Stimulated activated CD4-positive, alpha-beta T cell treated with anti-CD3 and anti-CD28 coated beads, TNF-alpha, amount 100 ng/mL, for 4 hours (primary cell): ENCODE results near the gene TSACC.

ENCODE experiments used
- DNase-seq, 3 experiments: peaks; one replicate each; pipeline ENCODE4 v3.0.0-alpha.2; 2020; ENCODE audit warnings: low read depth in 3 of 3

TSACC gene

DNA sequence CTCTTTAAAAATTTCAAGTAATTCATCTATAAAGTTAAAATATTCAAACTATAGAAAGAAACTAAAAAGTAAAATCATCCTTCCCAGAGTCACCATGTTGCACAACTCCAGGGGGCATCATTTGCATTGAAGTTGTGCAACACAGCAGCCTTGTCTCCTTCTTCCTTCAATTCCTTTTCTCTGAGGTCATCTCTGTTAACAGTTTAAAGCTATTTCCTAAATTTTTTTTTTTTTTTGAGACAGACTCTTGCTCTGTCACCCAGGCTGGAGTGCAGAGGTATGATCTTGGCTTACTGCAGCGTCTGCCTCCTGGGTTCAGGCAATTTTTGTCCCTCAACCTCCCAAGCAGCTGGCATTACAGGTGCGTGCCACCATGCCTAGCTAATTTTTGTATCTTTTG, 37.8 kb downstream of the TSACC start:
- no peak for DNase-seq

DNA sequence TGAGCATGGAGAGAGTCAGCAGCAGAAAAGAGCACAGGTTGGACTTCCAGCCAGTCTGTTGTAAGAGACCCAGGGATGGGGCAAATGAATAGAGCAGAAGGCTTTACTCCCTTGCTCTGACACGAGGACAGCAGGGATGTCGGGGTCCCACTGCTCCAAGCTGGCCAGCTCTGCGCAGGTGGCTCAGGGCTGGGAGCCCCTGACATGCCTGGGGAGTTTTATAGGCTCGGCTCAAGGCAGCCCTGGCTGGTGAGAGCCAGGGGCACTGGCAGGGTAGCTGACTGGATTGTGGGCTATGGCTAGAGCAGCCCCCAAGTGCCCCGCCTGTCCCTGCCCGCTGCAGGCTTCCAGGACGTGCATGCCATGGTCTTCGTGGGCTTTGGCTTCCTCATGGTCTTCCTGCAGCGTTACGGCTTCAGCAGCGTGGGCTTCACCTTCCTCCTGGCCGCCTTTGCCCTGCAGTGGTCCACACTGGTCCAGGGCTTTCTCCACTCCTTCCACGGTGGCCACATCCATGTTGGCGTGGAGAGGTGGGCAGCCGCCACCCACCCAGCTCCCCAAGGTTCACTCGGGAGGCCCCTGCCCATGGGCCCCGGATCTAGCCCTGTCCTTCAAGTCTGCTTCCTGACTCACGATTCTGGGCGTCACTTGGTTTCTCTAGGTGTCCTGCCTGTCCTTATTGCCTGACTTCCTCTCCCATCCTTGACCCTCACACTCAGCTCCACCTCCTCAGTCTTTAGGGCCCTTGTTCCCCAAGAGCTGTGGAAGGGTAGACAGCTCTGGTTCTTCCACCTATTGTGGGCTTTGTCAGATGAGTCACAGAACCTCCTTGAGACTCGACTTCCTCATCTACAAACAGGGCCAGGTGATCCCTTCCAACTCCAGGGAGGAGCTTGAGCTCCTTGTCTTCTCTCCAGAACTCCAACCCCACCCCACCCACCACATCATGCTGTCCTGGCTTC, 38.9 kb downstream of the TSACC start:
- no peak for DNase-seq

- DNase-seq: no peak
Measured at GRCh38 chr1:156378557-156378956, 40.2 kb downstream of the TSACC start.

- DNase-seq: no peak
Measured at GRCh38 chr1:156379420-156380165, 41.3 kb downstream of the TSACC start.

- DNase-seq: no peak
Measured at GRCh38 chr1:156382561-156382960, 44.2 kb downstream of the TSACC start.

DNA sequence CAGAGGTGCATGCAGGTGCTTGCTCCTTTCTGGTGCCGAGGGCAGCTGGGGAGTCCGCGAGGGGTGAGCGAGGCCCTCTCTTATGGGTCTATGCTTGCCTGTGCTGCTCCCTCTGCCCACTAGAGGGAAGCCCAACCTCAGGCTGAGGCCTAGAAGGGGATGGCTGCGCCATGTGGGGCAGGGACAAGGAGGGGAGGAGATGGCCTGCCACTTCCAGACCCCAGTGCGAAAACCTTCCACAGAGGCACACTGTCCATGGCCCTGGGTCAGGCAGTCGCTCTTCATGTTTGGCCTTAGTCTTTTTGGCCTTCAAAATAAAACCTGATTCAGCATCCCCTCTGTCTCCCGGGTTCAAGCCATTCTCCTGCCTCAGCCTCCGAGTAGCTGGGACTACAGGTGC, 44.7 kb downstream of the TSACC start:
- DNase-seq: peak; percentile 26 to 38 (median 26)

DNA sequence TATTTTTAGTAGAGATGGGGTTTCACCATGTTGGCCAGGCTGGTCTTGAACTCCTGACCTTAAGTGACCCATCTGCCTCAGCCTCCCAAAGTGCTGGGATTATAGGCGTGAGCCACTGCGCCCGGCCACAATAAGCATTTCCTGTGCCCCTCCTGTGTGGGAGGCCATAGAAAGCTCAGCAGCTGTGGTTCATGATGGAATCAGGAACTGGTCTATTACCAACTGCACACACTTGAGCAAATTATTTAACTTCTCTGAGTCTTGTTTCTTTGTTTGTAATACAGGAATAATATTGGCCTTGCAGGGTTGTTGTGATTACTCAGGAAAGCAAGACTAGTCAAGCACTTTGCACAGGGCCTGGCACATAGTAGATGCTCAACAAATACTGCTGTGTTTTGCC, 45.7 kb downstream of the TSACC start:
- DNase-seq: no peak

DNA sequence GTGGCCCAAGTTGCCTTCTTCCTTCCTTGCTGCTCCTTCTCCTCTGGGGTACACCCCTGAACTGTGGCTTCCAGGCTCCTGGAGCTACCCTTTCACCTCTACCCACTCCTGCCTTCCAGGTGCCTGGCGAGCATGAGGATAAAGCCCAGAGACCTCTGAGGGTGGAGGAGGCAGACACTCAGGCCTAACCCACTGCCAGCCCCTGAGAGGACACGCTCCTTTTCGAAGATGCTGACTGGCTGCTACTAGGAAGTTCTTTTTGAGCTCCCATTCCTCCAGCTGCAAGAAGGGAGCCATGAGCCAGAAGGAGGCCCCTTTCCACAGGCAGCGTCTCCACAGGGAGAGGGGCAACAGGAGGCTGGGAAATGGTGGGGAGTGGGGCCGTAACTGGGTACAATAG, 46.3 kb downstream of the TSACC start:
- no peak for DNase-seq

DNA sequence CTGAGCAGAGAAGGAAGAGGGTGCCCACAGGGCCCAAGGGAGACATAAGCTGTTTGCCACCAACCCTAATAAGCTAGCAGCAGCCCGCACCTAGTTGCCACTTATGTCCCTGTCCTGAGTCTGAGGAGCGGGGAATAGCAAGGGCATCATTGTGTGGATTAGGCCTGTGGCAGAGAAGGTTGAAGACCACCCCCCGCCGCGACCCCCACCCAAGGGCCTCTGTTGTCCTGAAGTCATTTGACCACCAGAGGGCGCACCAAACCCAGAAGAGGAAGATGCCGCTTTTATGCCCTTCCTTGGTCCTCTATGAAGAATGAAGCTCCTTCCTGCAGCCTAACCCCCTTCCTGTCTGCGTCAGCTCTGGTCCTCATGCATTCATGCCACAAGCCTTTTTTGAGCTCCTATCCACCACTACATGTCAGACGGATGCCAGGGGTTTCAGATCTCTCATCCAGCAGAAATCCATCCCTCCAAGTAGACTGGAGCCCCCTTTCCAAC, 47.3 kb downstream of the TSACC start:
- peak; percentile 50 to 63 (median 54) for DNase-seq

DNA sequence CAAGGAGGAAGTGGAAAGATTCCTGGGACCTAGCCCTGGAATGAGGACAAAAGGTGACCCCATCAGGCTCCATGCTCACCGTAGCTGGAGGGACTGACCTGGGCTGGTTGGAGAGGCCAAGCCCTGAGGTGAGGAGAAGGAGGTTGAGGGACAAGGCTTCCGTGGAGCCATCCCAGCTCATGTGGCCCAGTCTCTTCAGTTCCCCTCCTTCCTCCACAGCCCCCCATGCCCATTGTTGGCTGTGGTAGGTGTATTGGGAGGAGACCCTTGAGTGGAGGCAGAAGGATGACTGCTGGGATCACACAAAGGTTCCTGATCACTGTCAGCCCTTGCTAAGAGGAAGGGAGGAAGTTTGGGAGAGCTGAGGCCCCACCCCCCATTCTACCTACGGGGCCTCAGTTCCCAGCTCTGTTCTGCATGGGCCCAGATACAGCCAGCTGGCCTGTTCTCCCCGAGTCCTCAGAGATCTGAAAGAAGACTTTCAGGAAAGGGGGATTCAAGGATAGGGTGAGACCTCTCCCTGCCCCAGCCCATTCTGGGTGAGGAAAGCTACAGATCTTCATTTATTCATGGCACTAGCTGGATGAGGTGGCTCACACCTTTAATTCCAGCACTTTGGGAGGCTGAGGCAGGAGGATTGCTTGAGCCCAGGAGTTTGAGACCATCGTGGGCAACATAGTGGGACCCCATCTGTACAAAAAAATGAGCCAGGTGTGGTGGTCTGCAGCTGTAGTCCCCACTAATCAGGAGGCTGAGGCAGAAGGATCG, 48.0 kb downstream of the TSACC start:
- no peak for DNase-seq

- no peak for DNase-seq
Measured at GRCh38 chr1:156386949-156387869, 48.9 kb downstream of the TSACC start.

DNA sequence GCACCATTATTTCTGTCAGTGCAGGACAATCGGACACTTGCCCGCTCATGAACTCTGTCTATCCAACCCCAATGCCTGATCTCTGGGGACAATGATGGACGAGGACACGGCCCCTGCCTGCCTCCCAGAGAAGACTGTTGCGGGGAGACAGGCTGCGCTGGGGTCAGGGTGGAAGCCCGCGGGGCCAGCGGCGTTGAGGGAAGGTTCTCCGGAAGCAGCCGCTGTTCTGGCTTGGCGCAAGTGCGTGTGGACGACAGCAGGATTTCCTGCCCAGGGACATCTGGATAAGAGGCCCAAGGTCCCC, 49.5 kb downstream of the TSACC start:
- no peak for DNase-seq

DNA sequence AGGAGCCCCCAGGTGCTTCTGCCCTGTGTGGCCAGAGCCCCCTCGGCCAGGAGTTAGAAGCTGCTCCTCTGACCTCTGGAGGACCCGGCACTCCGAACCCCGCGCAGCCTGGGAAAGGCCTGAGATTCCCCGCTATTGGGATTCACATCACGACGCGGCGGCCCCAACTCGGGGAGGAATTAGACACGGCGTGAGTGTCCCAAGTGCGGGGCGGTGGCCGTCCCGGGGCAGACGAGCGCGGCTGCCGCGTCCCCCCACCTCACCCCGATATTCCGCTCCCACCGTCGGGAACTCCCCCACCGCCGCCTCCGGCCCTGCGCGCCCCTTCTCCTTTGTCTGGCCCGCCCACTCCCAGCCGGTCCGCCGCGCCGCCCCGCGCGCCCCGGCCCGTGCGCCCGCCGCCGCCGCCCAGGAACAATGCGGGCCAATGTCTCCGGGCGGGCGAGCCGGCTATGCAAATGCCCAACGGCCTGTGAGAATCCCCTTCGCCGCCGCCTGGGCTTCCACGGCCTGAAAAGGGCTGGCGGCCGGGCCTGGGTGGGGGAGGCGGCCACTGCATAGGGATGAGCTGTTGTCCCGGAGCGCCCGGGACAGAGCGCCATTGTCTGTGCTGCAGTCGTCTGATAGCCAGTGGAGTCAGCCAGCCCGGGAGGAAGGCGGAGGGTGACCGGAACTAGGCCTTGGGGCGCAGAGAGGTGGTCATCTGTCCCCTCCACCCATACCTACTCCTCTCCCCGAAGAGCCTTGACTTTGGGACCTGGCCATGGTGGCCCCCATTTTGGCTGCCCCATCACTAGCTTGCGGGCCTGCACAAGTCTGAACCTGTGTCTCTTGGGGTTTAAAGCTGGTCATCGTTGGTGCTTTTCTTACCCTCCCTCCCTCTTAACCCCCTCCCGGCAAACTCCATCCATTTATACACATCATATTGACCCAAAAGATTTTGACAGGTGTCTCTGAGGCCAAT, 50.1 kb downstream of the TSACC start:
- no peak for DNase-seq

DNA sequence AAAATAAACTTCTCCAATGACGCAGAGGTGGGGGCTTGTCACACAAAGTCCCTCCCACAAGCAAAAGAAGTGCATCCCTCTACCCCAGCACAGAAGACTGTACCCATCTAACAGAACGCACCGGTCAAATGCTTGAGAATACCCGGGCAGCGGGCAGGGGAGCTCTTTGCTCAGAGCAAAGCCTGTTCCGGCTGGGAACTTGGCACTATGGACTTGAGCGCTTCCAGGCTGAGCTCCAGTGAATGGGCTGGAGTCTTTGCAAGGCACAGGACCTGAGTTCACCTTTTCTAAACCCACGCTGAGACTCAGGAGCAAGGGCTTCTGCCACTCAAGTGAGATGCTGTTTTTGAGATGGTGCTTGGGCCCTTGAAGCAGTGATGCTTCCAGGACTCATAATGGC, 51.0 kb downstream of the TSACC start:
- DNase-seq: no peak

- no peak for DNase-seq
Measured at GRCh38 chr1:156390469-156391365, 52.4 kb downstream of the TSACC start.

- no peak for DNase-seq
Measured at GRCh38 chr1:156391366-156391677, 53.0 kb downstream of the TSACC start.

GRCh38 chr1:156391701-156392100, 53.4 kb downstream of the TSACC start:
- DNase-seq: no peak

DNA sequence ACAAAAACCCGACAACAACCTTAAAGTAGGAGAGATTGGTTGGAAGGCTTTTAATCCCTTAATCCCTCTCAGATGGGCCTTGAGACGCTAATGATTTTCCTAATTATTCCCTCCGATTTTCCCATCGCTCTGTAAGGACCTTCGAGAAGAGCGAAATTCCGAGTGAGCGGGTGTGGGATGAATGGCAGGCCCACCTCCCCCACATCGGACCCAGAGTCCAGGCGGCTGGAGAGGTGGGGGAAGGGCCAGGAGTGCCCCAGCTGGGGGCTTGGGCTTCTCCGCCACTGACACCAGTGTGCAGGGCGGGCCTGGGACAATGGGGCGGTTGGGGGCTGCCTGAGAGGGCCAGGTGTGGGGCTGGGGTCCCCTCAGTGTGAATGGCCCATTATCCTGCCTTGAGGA, 54.1 kb downstream of the TSACC start:
- DNase-seq: no peak

GRCh38 chr1:156393095-156393494, 54.8 kb downstream of the TSACC start:
- DNase-seq: no peak
